ENCODE results near the gene CHAT. TPM values are rescaled to one million over a fixed set of nuclear protein-coding genes. Genes with fewer than 3 reads are reported as not detected.

The CHAT gene
- total and polyA plus RNA-seq, 2 experiments from 2014 or later = not detected

- Histone ChIP-seq H3K27ac (no peak overlapping the region), H2AFZ (no peak overlapping the region), H4K20me1 (ENCODE audit: insufficient read depth) (no peaks in the 10 kb centered on the region), H3K27me3 (replicated peaks; ENCODE audit: insufficient read depth) (peaks cover 32% of the 10 kb centered on the region), H3K9me2 (ENCODE audit: insufficient read depth) (no peaks in the 10 kb centered on the region), H3F3A (ENCODE audit: insufficient read depth) (no peaks in the 10 kb centered on the region), H3K79me2 (ENCODE audit: insufficient read depth) (no peaks in the 10 kb centered on the region), H3K9me3 (ENCODE audit: low read depth) (peaks cover 4% of the 10 kb centered on the region), H3K4me1 (ENCODE audit: insufficient read depth) (no peaks in the 10 kb centered on the region), H3K4me2 (ENCODE audit: unreplicated experiment) (no peak overlapping the region), H3K9ac (no peak overlapping the region), H3K36me3 (ENCODE audit: low read depth) (no peaks in the 10 kb centered on the region), H3K4me3 (no peak overlapping the region)
- 76 to 77% methylated on average over 18 of the region's 18 CpGs for WGBS, 2 experiments (ENCODE audit: low coverage in 1 of 2, low lambda C conversion rate in 2 of 2, missing lambda C conversion rate in 2 of 2)
- TF ChIP-seq EZH2 (IDR thresholded peaks at IDR 0.05; ENCODE audit: insufficient read depth, poor library complexity, severe bottlenecking) (no peak), EZH2phosphoT487 (IDR thresholded peaks at IDR 0.05; ENCODE audit: insufficient read depth, low read depth) (no peak)
- DNase-seq = no peak
- in situ Hi-C loops (cut with MboI) = no loop called here
These were observed 41.3 kb downstream of the CHAT start for GRCh38 chr10:49655099-49655498.

GRCh38 chr10:49656845-49657493, 43.1 kb downstream of the CHAT start:
- no peak overlapping the region for H3K4me3 ChIP-seq
- H3K9me3 ChIP-seq (ENCODE audit: low read depth) = peaks cover 4% of the 10 kb centered on the region
- H3K27me3 ChIP-seq (replicated peaks; ENCODE audit: insufficient read depth) = peaks cover 28% of the 10 kb centered on the region
- in situ Hi-C loops (cut with MboI) = no loop called here
- H3K9ac ChIP-seq = no peak overlapping the region
- H3K27ac ChIP-seq = no peak overlapping the region
- H4K20me1 ChIP-seq (ENCODE audit: insufficient read depth) = no peaks in the 10 kb centered on the region
- WGBS, 2 experiments (ENCODE audit: low coverage in 1 of 2, low lambda C conversion rate in 2 of 2, missing lambda C conversion rate in 2 of 2) = 48 to 53% methylated on average over 9 of the region's 9 CpGs
- H3K36me3 ChIP-seq (ENCODE audit: low read depth) = no peaks in the 10 kb centered on the region
- H3K79me2 ChIP-seq (ENCODE audit: insufficient read depth) = no peaks in the 10 kb centered on the region
- H3F3A ChIP-seq (ENCODE audit: insufficient read depth) = no peaks in the 10 kb centered on the region
- H3K4me2 ChIP-seq (ENCODE audit: unreplicated experiment) = no peak overlapping the region
- DNase-seq = no peak
- no peaks in the 10 kb centered on the region for H3K4me1 ChIP-seq (ENCODE audit: insufficient read depth)
- no peak for TF ChIP-seq EZH2 (IDR thresholded peaks at IDR 0.05; ENCODE audit: insufficient read depth, poor library complexity, severe bottlenecking)
- TF ChIP-seq EZH2phosphoT487 (IDR thresholded peaks at IDR 0.05; ENCODE audit: insufficient read depth, low read depth) = no peak
- H2AFZ ChIP-seq = no peak overlapping the region
- no peaks in the 10 kb centered on the region for H3K9me2 ChIP-seq (ENCODE audit: insufficient read depth)

- no peaks in the 10 kb centered on the region for H3K9me2 ChIP-seq (ENCODE audit: insufficient read depth)
- H3K9me3 ChIP-seq (ENCODE audit: low read depth) = peaks cover 4% of the 10 kb centered on the region
- no peak for DNase-seq
- TF ChIP-seq EZH2phosphoT487 (IDR thresholded peaks at IDR 0.05; ENCODE audit: insufficient read depth, low read depth) (no peak), EZH2 (IDR thresholded peaks at IDR 0.05; ENCODE audit: insufficient read depth, poor library complexity, severe bottlenecking) (no peak)
- no peaks in the 10 kb centered on the region for H3K36me3 ChIP-seq (ENCODE audit: low read depth)
- no peak overlapping the region for H3K4me2 ChIP-seq (ENCODE audit: unreplicated experiment)
- no peak overlapping the region for H3K4me3 ChIP-seq
- WGBS, 2 experiments (ENCODE audit: low coverage in 1 of 2, low lambda C conversion rate in 2 of 2, missing lambda C conversion rate in 2 of 2) = 9 to 36% methylated on average over 1 of the region's 1 CpG
- no peak overlapping the region for H3K9ac ChIP-seq
- no peaks in the 10 kb centered on the region for H3K4me1 ChIP-seq (ENCODE audit: insufficient read depth)
- H3F3A ChIP-seq (ENCODE audit: insufficient read depth) = no peaks in the 10 kb centered on the region
- in situ Hi-C loops (cut with MboI) = no loop called here
- no peak overlapping the region for H2AFZ ChIP-seq
- no peaks in the 10 kb centered on the region for H3K79me2 ChIP-seq (ENCODE audit: insufficient read depth)
- no peaks in the 10 kb centered on the region for H4K20me1 ChIP-seq (ENCODE audit: insufficient read depth)
- H3K27me3 ChIP-seq (replicated peaks; ENCODE audit: insufficient read depth) = peaks cover 27% of the 10 kb centered on the region
- no peak overlapping the region for H3K27ac ChIP-seq
These were observed 43.8 kb downstream of the CHAT start for GRCh38 chr10:49657606-49658005.

- DNase-seq = no peak
- 30 to 33% methylated on average over 8 of the region's 8 CpGs for WGBS, 2 experiments (ENCODE audit: low coverage in 1 of 2, low lambda C conversion rate in 2 of 2, missing lambda C conversion rate in 2 of 2)
- Histone ChIP-seq H3K4me3 (no peak overlapping the region), H3K9me3 (ENCODE audit: low read depth) (peaks cover 4% of the 10 kb centered on the region), H2AFZ (no peak overlapping the region), H3K27ac (no peak overlapping the region), H4K20me1 (ENCODE audit: insufficient read depth) (no peaks in the 10 kb centered on the region), H3K27me3 (replicated peaks; ENCODE audit: insufficient read depth) (peaks cover 44% of the 10 kb centered on the region), H3K4me2 (ENCODE audit: unreplicated experiment) (no peak overlapping the region), H3K9me2 (ENCODE audit: insufficient read depth) (no peaks in the 10 kb centered on the region), H3K4me1 (ENCODE audit: insufficient read depth) (no peaks in the 10 kb centered on the region), H3K36me3 (ENCODE audit: low read depth) (no peaks in the 10 kb centered on the region), H3F3A (ENCODE audit: insufficient read depth) (no peaks in the 10 kb centered on the region), H3K79me2 (ENCODE audit: insufficient read depth) (no peaks in the 10 kb centered on the region), H3K9ac (no peak overlapping the region)
- in situ Hi-C loops (cut with MboI) = no loop called here
- TF ChIP-seq EZH2phosphoT487 (IDR thresholded peaks at IDR 0.05; ENCODE audit: insufficient read depth, low read depth) = no peak
- TF ChIP-seq EZH2 (IDR thresholded peaks at IDR 0.05; ENCODE audit: insufficient read depth, poor library complexity, severe bottlenecking) = no peak
These were observed 47.5 kb downstream of the CHAT start for GRCh38 chr10:49661140-49661856.
